ENCODE results near the gene RTF1. TPM values are rescaled to one million over a fixed set of nuclear protein-coding genes. Genes with fewer than 3 reads are reported as not detected.

The RTF1 gene
- polyA plus RNA-seq, 1 donor (not counting 4 experiments of a cell fraction or from before 2014, with no cell fraction given): 28.5 TPM

GRCh38 chr15:41416128-41416741 is 660 bp upstream of the RTF1 start:
- peak overlapping the region; percentile 57 for H3K4me2 ChIP-seq (ENCODE audit: control insufficient read depth, extremely low read depth, insufficient read depth, low read depth, low read length)
- peaks cover 56% of the 10 kb centered on the region for H3K79me2 ChIP-seq (ENCODE audit: control insufficient read depth, insufficient read depth, low read length)
- peaks cover 18% of the 10 kb centered on the region for H3K4me1 ChIP-seq (ENCODE audit: control insufficient read depth, extremely low read depth, insufficient read depth, low read length)
- H3K27me3 ChIP-seq (ENCODE audit: control insufficient read depth, extremely low read depth, insufficient read depth, low read length): no peaks in the 10 kb centered on the region
- TF ChIP-seq, protein P1, sequence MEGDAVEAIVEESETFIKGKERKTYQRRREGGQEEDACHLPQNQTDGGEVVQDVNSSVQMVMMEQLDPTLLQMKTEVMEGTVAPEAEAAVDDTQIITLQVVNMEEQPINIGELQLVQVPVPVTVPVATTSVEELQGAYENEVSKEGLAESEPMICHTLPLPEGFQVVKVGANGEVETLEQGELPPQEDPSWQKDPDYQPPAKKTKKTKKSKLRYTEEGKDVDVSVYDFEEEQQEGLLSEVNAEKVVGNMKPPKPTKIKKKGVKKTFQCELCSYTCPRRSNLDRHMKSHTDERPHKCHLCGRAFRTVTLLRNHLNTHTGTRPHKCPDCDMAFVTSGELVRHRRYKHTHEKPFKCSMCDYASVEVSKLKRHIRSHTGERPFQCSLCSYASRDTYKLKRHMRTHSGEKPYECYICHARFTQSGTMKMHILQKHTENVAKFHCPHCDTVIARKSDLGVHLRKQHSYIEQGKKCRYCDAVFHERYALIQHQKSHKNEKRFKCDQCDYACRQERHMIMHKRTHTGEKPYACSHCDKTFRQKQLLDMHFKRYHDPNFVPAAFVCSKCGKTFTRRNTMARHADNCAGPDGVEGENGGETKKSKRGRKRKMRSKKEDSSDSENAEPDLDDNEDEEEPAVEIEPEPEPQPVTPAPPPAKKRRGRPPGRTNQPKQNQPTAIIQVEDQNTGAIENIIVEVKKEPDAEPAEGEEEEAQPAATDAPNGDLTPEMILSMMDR (optimal IDR thresholded peaks at IDR 0.05 in 1 of 3, IDR thresholded peaks at IDR 0.05 in 1 of 3, conservative IDR thresholded peaks at IDR 0.05 in 1 of 3; ENCODE audit: extremely low read depth in 1 of 3, insufficient read depth in 2 of 3, low read length in 3 of 3): no peak
- no peak for TF ChIP-seq EZH2 (IDR thresholded peaks at IDR 0.05; ENCODE audit: low read length)
- H4K20me1 ChIP-seq (ENCODE audit: control insufficient read depth, extremely low read depth, insufficient read depth, low read length): no peaks in the 10 kb centered on the region
- DNase-seq (ENCODE audit: low read depth, low spot score) (no peak), FAIRE-seq (no peak)
- H3K27ac ChIP-seq (ENCODE audit: control insufficient read depth, insufficient read depth, low read length): peak overlapping the region; percentile 84
- peak overlapping the region; percentile 86 to 100 (median 95) for H3K4me3 ChIP-seq (ENCODE audit: control insufficient read depth in 2 of 3, extremely low read depth in 1 of 3, insufficient read depth in 2 of 3, low read depth in 1 of 3, low read length in 3 of 3)
- dilution Hi-C loops (cut with MboI; ENCODE audit: extremely low pct_ligation_motif_present, low sequenced_read_pairs): no loop called here
- H3K9me1 ChIP-seq (ENCODE audit: control insufficient read depth, extremely low read depth, insufficient read depth, low read length): no peaks in the 10 kb centered on the region
- peak overlapping the region; percentile 95 for H3K9ac ChIP-seq (ENCODE audit: control insufficient read depth, extremely low read depth, insufficient read depth, low read length)
- no peaks in the 10 kb centered on the region for H3K9me3 ChIP-seq (ENCODE audit: control insufficient read depth, low read depth, low read length)
- peak overlapping the region; percentile 83 for H2AFZ ChIP-seq (ENCODE audit: control insufficient read depth, low read length)
- no peaks in the 10 kb centered on the region for H3K36me3 ChIP-seq (ENCODE audit: control insufficient read depth in 2 of 2, extremely low read depth in 1 of 2, insufficient read depth in 2 of 2, low read length in 2 of 2)

DNA sequence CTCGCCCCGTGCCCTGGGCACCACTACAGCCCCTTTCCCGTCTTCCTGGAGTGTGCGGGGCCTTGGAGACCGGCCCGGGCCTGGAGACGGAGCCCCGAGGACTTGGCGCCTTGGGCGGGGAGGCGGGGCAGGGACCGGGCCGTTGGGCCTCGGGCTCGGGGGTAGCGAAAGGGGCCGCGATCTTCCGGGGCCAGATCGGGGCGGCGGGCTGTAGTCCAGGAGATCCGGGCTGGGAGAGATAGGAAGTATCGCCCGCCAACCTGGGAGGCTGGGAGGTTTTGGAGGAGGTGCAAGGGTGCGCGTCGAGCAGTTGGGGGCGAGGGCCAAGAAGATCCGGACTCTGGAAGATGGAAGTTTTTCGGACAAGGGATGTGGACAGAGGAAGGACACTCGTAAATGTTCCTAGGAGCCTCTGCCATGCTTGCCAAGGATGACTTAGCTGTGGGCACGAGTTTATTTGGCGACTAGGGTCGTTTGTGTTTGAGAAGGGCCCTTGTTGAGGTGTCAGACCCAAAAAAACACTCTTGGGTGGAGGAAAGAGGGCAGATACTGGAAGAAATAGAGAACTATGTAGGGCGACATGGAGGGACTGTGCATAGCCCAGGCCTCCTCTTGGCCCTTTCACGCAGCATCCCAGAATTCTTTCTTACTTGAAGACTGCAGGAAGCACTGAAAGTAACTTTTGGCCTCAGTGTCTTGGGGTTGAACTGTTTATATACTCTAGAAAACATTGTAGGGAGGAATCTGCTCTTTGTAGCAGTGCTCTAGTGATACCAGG is 712 bp downstream of the RTF1 start:
- FAIRE-seq (peak; percentile 9), DNase-seq (ENCODE audit: low read depth, low spot score) (no peak)
- Histone ChIP-seq H3K9me1 (ENCODE audit: control insufficient read depth, extremely low read depth, insufficient read depth, low read length) (no peaks in the 10 kb centered on the region), H3K36me3 (ENCODE audit: control insufficient read depth in 2 of 2, extremely low read depth in 1 of 2, insufficient read depth in 2 of 2, low read length in 2 of 2) (no peaks in the 10 kb centered on the region), H2AFZ (ENCODE audit: control insufficient read depth, low read length) (peak overlapping the region; percentile 68), H3K4me3 (ENCODE audit: control insufficient read depth in 2 of 3, extremely low read depth in 1 of 3, insufficient read depth in 2 of 3, low read depth in 1 of 3, low read length in 3 of 3) (peak overlapping the region; percentile 86 to 100 (median 95)), H3K4me2 (ENCODE audit: control insufficient read depth, extremely low read depth, insufficient read depth, low read depth, low read length) (peak overlapping the region; percentile 100), H3K4me1 (ENCODE audit: control insufficient read depth, extremely low read depth, insufficient read depth, low read length) (peaks cover 13% of the 10 kb centered on the region), H3K27ac (ENCODE audit: control insufficient read depth, insufficient read depth, low read length) (peak overlapping the region; percentile 84), H3K9ac (ENCODE audit: control insufficient read depth, extremely low read depth, insufficient read depth, low read length) (peak overlapping the region; percentile 95), H4K20me1 (ENCODE audit: control insufficient read depth, extremely low read depth, insufficient read depth, low read length) (no peaks in the 10 kb centered on the region), H3K9me3 (ENCODE audit: control insufficient read depth, low read depth, low read length) (no peaks in the 10 kb centered on the region), H3K79me2 (ENCODE audit: control insufficient read depth, insufficient read depth, low read length) (peaks cover 69% of the 10 kb centered on the region), H3K27me3 (ENCODE audit: control insufficient read depth, extremely low read depth, insufficient read depth, low read length) (no peaks in the 10 kb centered on the region)
- dilution Hi-C loops (cut with MboI; ENCODE audit: extremely low pct_ligation_motif_present, low sequenced_read_pairs): no loop called here
- TF ChIP-seq, protein P1 (optimal IDR thresholded peaks at IDR 0.05 in 1 of 3, IDR thresholded peaks at IDR 0.05 in 1 of 3, conservative IDR thresholded peaks at IDR 0.05 in 1 of 3; ENCODE audit: extremely low read depth in 1 of 3, insufficient read depth in 2 of 3, low read length in 3 of 3): no peak
- TF ChIP-seq EZH2 (IDR thresholded peaks at IDR 0.05; ENCODE audit: low read length): no peak

Data from keratinocyte (primary cell).